GM12891 (cell line): Measurements from ENCODE around the gene KLHL5.

ENCODE experiments used
- POLR2A ChIP-seq: IDR thresholded peaks from 2 replicates; pipeline ENCODE4 v1.6.1; 2011; ENCODE audit warnings: low read depth, low read length, control low read depth
- POLR2AphosphoS5 ChIP-seq: IDR thresholded peaks from 2 replicates; pipeline ENCODE4 v1.6.1; 2011; ENCODE audit warnings: low read depth, low read length, control low read depth

DNA sequence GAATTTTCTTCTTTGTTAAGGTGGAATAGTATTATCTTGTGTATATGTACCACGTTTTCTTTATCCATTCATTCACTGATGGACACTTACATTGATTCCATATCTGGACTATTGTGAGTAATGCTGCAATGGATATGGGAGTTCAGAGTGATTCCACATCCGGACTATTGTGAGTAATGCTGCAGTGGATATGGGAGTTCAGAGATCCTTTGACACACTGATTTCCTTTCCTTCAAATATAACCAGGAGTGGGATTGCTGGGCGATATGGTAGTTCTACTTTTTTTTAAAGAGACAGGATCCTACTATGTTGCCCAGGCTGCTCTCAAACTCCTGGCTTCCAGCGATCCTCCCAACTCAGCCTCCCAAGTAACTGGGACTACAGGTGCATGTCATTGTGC lies 41.9 kb upstream of the KLHL5 start:
- TF ChIP-seq POLR2A, result no peak
- no peak for TF ChIP-seq POLR2AphosphoS5
